GM12873 (cell line): ENCODE results near the gene PIGB.

Experiments used
- CTCF ChIP-seq: IDR thresholded peaks from 2 replicates; pipeline ENCODE4 v1.5.1; 2012; ENCODE audit warnings: low read depth, mild to moderate bottlenecking, moderate library complexity, low read length, control low read depth; ENCODE audit not compliant: insufficient read depth; ENCODE audit errors: missing control alignments

The PIGB gene

DNA sequence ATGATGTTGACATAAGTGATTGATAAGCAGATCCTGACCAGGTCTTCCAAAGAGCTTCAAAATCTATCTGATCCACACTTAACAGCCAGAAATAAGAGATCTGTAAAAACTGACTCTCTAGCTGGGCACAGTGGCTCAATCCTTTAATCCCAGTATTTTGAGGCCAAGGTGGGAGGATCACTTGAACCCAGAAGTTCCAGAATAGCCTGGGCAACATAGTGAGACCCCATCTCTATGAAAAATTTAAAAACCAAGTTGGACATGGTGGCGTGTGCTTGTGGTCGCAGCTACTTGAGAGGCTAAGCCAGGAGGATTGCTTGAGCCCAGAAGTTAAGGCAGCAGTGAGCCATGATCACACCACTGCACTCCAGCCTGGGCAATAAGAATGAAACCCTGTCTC lies 43.6 kb downstream of the PIGB start:
- no peak for TF ChIP-seq CTCF

DNA sequence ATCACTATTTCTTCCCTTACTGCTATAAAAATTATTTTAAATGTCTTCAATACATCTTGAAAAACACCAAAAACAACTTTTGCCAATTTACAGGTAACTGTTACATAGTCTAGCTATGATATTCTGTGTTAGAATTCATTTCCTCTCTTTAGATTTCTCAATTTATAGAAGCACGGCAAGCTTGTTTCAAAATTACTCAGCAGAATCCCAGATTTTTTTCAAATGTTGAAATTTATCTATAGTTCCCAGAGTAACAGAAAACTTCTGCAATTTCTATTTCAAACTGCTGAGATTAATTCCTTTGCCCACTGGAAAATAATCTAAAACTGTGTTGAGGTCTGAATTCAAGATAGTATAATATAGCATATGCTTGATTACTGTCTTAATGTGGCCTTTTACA lies 48.0 kb downstream of the PIGB start:
- no peak for TF ChIP-seq CTCF

DNA sequence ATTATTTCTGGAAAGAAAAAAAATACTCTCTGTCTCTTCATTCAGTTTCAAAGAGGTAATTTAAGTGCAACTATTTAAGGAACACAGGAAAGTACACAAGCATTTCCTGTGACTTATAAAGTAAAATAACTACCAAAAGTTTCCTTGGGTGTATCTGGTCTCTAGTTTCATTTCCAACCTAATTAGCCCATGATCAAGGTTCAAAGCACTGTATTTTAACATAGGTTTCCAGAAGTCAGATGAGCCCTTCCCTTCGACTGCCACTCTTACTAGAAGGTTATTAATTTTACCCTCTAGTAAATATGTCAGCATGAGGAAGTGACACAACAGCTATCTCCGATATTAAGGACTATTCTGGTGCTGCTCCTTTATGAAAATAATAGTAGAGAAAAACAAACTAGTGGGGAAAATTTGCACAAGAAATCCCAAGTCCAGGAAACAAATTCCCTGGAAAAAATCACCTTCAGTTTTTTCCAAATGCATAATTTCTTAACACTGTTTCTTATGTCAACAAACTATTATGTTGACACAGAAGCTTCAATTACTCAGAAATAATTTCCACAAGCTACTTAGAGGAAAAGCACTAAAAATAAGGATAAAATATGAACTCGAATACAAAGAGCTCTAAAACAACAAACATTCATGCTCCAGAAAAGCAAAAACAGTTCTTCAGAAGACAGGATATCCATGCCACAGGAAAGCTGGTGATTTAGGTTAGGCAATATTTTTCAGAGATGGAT lies 53.8 kb downstream of the PIGB start:
- TF ChIP-seq CTCF: no peak

GRCh38 chr15:55379095-55379494 lies 60.1 kb downstream of the PIGB start:
- TF ChIP-seq CTCF: no peak

- no peak for TF ChIP-seq CTCF
Observed at GRCh38 chr15:55381595-55381994, 62.6 kb downstream of the PIGB start.

DNA sequence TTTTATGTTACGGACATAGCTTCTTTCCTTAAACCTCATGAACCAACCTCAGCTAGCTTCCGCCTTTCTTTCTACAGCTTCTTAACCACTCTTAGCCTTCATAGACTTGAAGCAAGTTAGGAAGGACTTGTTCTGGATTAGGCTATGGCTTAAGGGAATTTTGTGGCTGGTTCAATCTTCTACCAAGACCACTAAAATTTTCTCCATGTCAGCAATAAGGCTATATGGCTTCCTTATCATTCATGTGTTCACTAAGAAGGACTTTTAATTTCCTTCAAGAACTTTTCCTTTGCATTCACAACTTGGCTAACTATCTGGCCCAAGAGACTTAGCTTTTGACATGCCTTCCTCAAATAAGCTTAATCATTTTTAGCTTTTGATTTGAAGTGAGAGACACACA lies 64.7 kb downstream of the PIGB start:
- no peak for TF ChIP-seq CTCF

DNA sequence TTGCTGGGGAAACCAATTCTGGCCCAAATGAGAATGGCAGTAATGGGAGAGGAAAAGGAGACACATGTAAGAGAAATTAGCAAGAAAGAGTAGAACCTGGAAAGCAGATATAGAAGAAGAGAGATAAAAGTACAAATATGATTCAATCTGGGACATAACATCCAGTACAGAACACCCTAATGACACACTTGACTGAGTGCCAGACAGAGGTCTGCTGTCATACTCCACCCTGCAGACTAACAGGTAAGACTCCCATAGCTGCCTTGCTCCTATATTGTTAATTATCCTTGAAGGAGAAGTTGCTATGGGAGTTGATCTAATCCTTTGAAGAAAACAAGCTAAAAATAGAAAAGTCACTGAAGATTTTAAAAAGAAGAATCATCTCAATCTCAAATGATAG lies 68.0 kb downstream of the PIGB start:
- no peak for TF ChIP-seq CTCF

DNA sequence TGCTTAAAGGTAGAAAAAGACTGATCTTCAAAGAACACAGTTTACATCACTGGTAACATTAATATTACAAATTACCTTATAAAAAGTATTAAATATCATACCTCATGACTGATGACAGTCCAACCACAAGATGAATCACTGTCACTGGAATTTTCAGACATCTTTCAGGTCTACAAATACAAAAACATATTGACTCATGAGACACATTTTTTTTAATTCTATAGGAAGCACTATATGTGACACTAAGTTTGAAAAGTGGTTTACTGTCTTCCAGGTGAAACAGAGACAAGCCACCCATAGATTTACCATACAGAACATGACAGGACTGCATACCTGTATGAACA lies 70.2 kb downstream of the PIGB start:
- no peak for TF ChIP-seq CTCF
